ENCODE results near the gene RYR1.

The RYR1 gene

DNA sequence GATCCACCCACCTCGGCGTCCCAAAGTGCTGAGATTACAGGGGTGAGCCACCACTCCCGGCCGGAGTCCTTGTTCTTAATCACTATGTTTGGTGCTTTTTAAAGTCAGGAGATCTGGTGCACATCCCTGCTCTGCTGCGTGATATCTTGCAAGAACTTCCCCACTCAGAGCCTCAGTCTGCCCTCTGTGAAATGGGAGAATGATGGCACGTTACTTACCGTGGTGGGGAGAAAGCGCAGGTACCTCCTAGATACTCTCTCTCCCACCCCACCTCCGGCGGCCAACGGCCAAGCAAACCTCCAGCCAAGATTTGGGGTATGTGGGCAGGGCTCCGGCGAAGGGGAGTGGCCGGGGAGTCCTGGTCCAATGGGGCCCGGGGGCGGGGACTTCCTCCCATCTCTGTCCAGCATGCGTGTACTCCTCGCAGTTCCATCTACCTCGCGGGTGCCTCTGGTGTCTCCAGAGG, at the start of gene RYR1:
Gene RYR1 (plus strand): TSS at position 424 of the 466 bp plus-strand sequence. CDS start 139 bp downstream, outside the sequence.
- peak in 1 of 2 donors; percentile 46 for DNase-seq (ENCODE audit: low read depth in 1 of 2, low spot score in 1 of 2)

DNA sequence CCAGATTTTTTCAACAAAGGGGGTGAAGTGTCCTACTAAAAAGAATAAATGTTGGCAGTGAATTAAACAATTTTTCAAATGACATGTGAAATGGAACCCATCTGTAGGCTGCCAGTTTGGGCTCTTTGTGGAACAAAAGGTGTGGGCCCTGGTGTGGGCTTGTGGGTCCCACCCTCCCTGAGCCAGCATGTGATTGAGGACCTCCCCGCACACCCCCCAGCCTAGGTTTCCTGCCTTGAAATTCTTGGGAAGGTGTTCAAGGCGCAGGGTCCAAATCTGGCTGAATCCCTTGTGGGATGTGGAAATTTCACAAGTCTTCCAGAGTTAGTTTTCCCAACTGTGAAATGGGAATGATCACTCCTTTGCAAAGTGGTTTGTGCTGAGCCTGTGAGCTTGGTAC, 49.7 kb upstream of the RYR1 start:
- no peak for DNase-seq (ENCODE audit: low read depth in 1 of 2, low spot score in 1 of 2)

GRCh38 chr19:38384209-38385027, 49.1 kb upstream of the RYR1 start:
- no peak for DNase-seq (ENCODE audit: low read depth in 1 of 2, low spot score in 1 of 2)

GRCh38 chr19:38385057-38385803, 48.3 kb upstream of the RYR1 start:
- no peak for DNase-seq (ENCODE audit: low read depth in 1 of 2, low spot score in 1 of 2)

DNA sequence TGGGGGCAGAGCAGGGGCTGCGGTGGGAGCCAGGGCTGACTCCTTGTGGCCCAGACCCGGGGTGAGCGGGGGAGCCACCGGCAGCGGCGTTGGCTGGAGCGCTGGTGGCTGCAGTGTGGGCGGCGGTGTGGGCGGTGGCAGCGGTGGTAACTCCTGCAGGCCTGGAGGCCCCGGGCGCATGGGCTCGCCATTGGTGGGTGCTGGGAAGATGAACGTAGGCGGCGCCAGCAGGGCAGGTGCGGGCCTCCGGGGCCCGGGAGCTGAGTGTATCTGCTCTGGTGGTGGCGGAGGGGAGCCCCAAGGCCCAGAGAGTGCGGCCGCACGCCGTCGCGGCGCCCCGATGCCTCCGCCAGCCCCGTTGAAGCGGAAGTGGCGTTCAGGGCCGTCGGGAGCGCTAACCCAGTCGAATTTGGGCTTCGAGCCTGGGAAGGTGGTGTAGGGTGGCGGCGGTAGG, 47.7 kb upstream of the RYR1 start:
- no peak for DNase-seq (ENCODE audit: low read depth in 1 of 2, low spot score in 1 of 2)

- no peak for DNase-seq (ENCODE audit: low read depth in 1 of 2, low spot score in 1 of 2)
Observed at GRCh38 chr19:38386300-38386970, 47.1 kb upstream of the RYR1 start.

- no peak for DNase-seq (ENCODE audit: low read depth in 1 of 2, low spot score in 1 of 2)
Observed at GRCh38 chr19:38386971-38387549, 46.4 kb upstream of the RYR1 start.

- DNase-seq (ENCODE audit: low read depth in 1 of 2, low spot score in 1 of 2), result peak; percentile 63 to 71
Observed at GRCh38 chr19:38387550-38388348, 45.7 kb upstream of the RYR1 start, which contains the start of gene GGN. Gene GGN, minus strand, starts transcription at chr19:38388034. Its CDS starts 773 bp downstream, at chr19:38387261.

- DNase-seq (ENCODE audit: low read depth in 1 of 2, low spot score in 1 of 2), result no peak
Observed at GRCh38 chr19:38388349-38389100, 45.0 kb upstream of the RYR1 start, which contains the start of gene SPRED3. Gene SPRED3, plus strand, starts transcription at chr19:38388697. Its CDS starts 1,606 bp downstream, at chr19:38390303.

- no peak for DNase-seq (ENCODE audit: low read depth in 1 of 2, low spot score in 1 of 2)
Observed at GRCh38 chr19:38389101-38389925, 44.2 kb upstream of the RYR1 start.

DNA sequence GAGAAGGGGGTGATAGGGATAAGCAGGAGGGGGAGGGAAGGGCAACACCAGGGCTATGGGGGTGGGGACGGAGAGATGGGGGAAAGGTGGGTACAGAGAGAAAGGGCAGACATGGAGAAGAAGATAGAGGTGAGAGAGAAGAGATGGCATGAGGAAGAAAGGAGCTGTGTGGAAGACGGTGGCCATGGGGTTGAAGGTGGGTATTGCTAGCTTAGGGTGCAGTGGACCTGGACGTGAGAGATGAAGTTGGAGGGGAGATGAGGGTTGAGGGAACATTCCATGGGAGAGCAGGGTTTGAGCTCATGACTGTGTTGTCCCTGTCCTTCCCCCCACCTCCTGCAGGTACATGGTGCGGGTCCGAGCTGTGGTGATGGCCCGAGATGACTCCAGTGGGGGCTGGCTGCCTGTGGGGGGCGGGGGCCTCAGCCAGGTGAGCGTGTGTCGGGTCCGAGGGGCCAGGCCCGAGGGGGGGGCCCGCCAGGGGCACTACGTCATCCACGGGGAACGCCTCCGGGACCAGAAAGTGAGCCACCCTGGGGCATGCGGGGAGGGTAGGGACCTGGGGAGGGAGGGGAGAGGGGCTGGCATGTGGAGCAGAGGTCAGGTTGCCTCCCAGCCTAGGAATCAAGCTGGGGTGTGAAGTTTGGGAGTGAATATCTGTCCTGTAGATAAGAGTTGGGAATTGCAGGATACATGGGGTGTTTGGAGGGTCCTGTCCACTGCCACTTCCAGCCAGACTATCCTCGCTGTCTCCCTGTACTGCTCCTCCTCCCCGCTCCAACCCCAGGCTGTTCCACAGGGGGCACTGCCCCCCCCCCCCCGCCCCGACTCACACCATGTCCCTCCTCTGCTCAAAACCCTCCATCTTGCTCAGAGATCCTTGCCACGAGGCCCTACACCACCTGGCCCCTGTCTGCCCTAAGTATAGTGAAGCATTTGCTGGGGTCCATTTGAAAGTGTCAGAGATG, 43.2 kb upstream of the RYR1 start:
- no peak for DNase-seq (ENCODE audit: low read depth in 1 of 2, low spot score in 1 of 2)

DNA sequence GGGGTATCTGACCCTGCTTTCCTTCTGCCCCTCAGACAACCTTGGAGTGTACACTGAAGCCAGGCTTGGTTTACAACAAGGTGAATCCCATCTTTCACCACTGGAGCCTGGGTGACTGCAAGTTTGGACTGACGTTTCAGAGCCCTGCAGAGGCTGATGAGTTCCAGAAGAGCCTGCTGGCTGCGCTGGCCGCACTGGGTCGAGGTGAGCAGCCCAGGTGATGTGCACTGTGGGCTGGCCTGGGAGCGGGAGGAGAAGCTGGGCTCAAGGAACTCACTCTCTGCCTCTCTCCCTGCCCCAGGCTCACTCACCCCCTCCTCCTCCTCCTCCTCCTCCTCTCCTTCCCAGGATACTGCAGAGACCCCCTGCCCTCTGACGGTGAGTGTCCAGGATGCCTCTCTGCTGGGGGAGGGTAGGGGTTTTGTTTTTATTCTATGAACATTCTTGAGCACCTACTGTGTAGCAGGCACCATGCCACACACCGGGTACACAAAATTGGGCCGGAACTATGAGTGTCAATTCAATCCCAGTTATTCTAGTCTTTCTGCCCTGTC, 41.5 kb upstream of the RYR1 start:
- no peak for DNase-seq (ENCODE audit: low read depth in 1 of 2, low spot score in 1 of 2)

DNA sequence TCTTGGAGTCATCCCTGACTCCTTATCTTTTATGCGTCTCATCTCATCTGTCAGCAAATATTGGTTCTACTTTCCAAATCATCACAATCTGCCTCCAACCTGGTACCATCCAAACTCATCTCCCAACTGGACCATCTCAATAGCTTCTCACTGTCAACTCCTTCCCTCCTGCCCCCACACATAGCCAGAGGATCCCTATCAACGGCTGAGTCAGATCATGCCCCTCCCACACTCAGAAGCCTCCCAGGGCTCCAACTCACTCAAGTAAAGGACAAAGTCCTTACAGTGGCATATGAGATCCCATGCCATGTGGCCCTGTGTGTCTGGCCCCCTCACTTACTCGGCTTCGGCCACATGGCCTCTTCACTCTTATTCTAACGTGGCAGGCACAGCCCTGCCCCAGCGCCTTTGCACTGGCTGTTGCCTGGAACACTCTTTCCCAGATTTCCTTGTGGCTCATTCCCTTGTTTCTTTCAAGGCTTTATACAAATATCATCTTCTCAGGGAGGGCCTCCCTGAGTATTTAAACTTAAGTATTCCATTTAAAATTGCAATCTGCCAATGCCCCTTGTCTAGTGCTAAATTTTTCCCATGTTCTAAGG, 40.7 kb upstream of the RYR1 start:
- DNase-seq (ENCODE audit: low read depth in 1 of 2, low spot score in 1 of 2), result no peak

- DNase-seq (ENCODE audit: low read depth in 1 of 2, low spot score in 1 of 2), result peak; percentile 37 to 64
Observed at GRCh38 chr19:38394488-38394887, 39.0 kb upstream of the RYR1 start.

DNA sequence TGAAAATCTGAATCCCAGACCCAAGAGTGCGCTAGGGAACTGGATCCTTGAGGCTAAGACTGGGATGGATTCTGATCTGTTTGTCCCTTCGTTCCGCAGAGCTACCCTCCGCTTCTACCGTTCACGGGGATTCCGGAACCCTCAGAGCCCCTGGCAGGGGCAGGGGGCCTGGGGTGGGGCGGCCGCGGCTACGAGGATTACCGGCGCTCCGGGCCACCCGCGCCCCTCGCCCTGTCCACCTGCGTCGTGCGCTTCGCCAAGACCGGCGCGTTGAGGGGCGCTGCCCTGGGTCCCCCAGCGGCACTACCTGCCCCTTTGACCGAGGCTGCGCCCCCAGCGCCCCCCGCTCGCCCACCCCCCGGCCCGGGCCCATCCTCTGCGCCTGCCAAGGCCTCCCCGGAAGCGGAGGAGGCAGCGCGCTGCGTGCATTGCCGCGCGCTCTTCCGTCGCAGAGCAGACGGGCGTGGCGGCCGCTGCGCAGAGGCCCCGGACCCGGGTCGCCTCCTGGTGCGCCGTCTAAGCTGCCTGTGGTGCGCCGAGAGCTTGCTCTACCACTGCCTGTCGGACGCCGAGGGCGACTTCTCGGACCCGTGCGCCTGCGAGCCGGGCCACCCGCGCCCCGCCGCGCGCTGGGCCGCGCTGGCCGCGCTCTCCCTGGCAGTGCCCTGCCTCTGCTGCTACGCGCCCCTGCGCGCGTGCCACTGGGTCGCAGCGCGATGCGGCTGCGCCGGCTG, 37.9 kb upstream of the RYR1 start:
- DNase-seq (ENCODE audit: low read depth in 1 of 2, low spot score in 1 of 2), result peak in 1 of 2 donors; percentile 39

- DNase-seq (ENCODE audit: low read depth in 1 of 2, low spot score in 1 of 2), result no peak
Observed at GRCh38 chr19:38399081-38399480, 34.4 kb upstream of the RYR1 start.
